ENCODE data around the gene ELMO2. TPM values are rescaled to one million over a fixed set of nuclear protein-coding genes. Genes with fewer than 3 reads are reported as not detected.
"Not testable (repeated sequence)": the region's sequence is repeated elsewhere in the genome, so short reads cannot be mapped to it uniquely, and the experiment has no call there.

The ELMO2 gene
- total RNA-seq, 4 donors from 2014 or later = 41.6 to 69.1 (median 53.8) TPM

DNA sequence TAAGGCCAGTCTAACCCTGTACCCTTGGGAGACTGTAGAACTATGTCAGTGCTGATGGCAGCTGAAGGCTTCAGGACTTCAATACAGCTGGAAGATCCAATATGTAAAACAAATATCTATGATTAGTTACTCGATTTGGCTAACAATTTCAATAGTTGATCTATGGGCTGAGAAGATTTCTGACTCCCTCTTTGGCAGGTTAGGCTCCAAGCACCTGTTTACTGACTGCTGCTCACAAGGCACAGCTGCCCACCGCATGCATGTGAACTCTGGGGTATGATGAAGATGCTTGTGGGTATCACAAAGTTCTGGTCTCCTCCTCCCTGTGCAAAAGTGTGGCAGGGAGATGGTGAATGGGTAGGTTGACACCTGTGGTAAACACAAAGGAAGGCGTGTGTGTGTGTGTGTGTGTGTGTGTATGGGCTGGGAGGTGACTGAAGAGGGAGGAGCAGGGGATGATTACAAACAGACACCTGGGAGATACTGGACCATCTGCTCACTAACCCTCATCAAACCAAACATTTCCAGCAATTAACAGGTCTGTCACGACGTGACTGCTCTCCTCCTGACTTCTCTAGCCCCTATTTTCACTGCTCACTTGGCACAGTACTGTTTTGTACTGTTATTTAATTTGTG lies 18.1 kb downstream of the ELMO2 start:
- WGBS, 2 donors (ENCODE audit: low coverage in 1 of 2) = 46 to 81% methylated on average over 3 to 4 of the region's 5 CpGs
- no peaks in the 10 kb centered on the region for H3K4me1 ChIP-seq
- TF ChIP-seq EP300 (IDR thresholded peaks at IDR 0.05) (no peak), POLR2A (IDR thresholded peaks at IDR 0.05) (no peak), POLR2AphosphoS5 (IDR thresholded peaks at IDR 0.05) (no peak)
- TF ChIP-seq, protein P1, sequence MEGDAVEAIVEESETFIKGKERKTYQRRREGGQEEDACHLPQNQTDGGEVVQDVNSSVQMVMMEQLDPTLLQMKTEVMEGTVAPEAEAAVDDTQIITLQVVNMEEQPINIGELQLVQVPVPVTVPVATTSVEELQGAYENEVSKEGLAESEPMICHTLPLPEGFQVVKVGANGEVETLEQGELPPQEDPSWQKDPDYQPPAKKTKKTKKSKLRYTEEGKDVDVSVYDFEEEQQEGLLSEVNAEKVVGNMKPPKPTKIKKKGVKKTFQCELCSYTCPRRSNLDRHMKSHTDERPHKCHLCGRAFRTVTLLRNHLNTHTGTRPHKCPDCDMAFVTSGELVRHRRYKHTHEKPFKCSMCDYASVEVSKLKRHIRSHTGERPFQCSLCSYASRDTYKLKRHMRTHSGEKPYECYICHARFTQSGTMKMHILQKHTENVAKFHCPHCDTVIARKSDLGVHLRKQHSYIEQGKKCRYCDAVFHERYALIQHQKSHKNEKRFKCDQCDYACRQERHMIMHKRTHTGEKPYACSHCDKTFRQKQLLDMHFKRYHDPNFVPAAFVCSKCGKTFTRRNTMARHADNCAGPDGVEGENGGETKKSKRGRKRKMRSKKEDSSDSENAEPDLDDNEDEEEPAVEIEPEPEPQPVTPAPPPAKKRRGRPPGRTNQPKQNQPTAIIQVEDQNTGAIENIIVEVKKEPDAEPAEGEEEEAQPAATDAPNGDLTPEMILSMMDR (IDR thresholded peaks at IDR 0.05) = no peak
- H3K27ac ChIP-seq = no peak overlapping the region
- ATAC-seq = no peak
- no peak overlapping the region for H3K4me3 ChIP-seq
- peaks cover 13 to 100% of the 10 kb centered on the region in 2 donors for H3K36me3 ChIP-seq
- no peaks in the 10 kb centered on the region for H3K27me3 ChIP-seq
- no peaks in the 10 kb centered on the region for H3K9me3 ChIP-seq

DNA sequence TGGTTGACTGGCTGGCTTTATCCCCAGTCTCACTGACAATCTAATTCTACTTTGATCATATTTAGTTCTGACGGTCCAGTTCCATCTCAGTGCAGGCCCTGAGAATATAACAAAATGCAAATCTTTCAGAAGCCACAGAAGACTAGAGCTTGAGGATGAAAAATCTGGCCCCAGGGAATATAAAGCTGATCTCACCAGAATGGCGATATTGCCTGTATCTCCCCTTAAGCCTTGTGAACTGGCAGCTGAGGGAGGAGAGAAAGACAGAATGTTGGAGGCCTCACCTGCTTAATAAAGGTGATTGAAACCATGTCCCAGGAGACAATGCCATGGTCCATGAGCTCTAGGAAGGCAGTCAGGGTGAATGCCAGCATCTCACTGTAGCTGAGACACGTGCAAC lies 19.4 kb downstream of the ELMO2 start:
- not testable (repeated sequence) for H3K4me3 ChIP-seq, H3K27ac ChIP-seq, H3K4me1 ChIP-seq, ATAC-seq, H3K9me3 ChIP-seq, H3K27me3 ChIP-seq
- H3K36me3 ChIP-seq = peaks cover 9 to 100% of the 10 kb centered on the region in 2 donors
- 92 to 95% methylated on average over 2 to 3 of the region's 3 CpGs for WGBS, 2 donors (ENCODE audit: low coverage in 1 of 2)

DNA sequence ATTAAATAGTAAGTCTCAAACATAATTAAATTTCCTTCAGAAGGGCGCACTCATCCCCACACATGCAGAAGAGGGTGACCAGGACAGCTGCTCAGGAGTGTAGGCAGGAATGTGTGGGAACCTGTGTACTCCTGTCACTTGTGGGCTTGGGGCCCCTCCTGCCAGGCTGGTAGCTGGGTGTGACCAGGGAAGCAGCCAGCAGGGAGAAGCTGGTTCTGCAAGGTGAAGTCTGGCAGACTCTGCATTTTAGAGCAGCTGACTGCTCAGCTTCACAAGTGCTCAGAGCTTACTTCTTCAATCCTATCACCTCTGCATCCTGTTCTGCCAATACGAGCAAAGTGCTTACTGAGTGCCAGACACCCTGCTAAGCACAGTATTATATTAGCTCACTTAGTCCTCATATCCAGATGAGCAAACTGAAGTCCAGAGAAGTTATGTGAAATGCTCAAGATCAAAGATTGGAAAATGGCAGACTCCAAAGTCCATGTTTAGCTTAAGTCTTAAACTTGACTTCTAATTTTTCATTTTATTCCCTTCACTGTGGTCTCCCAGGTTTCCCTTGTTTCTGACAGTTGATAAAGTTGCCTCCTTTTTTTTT lies 27.9 kb downstream of the ELMO2 start:
- H3K27me3 ChIP-seq = no peaks in the 10 kb centered on the region
- ATAC-seq = no peak
- no peaks in the 10 kb centered on the region for H3K4me1 ChIP-seq
- 73 to 83% methylated on average over 1 of the region's 2 CpGs for WGBS, 2 donors (ENCODE audit: low coverage in 1 of 2)
- H3K36me3 ChIP-seq = peaks cover 5 to 100% of the 10 kb centered on the region in 2 donors
- H3K4me3 ChIP-seq = no peak overlapping the region
- no peak overlapping the region for H3K27ac ChIP-seq
- H3K9me3 ChIP-seq = no peaks in the 10 kb centered on the region
- no peak for TF ChIP-seq EP300 (IDR thresholded peaks at IDR 0.05)
- TF ChIP-seq POLR2AphosphoS5 (IDR thresholded peaks at IDR 0.05) = no peak
- TF ChIP-seq, protein P1 (IDR thresholded peaks at IDR 0.05) = no peak
- TF ChIP-seq POLR2A (IDR thresholded peaks at IDR 0.05) = no peak

DNA sequence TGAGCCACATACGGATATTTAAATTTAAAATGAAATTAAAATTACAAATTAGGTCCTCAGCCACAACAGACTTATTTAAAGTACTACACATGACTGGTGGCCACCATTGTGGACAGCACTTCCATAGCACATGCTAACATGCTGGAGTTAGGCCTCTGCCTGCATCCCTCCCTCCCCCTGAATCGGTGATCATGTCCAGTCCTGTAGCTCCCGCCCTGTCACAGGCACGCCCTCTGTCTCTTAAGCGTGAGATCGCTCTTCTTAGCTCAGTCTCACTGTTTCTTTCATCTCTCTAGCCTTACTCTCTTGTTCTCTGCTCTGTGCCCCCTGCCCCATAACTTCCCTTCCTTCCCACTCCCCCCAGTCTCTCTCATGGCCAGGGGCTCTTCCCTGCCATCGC lies 28.9 kb downstream of the ELMO2 start:
- no peak overlapping the region for H3K27ac ChIP-seq

DNA sequence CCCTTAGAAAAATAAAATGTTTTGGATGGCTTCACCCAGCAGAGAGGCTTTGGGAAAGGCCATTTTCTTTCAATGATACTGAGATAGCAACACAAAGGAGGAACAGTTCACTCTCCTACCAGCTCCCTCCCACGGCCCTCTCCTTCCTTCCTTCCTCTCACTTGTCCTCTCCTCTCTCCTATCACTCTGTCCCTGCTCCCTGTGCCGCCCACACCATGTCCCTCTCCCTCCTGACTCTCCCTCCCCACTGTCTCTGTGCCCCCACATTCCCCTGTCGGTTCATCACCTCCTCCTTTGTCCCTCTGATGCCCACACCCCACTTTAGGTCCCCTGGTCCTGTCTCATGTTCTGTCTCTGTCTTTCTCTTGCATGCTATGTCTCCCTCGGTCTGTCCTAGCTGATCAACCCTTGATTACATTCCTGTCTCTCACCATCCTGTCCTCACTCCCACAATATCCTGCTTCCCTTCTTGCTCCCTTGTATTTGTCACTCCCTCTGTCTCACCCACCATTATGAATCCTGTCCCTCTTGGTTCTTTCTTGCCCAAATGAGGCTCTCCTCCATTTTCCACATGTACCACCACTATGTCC lies 30.1 kb downstream of the ELMO2 start:
- TF ChIP-seq POLR2A (IDR thresholded peaks at IDR 0.05) (no peak), POLR2AphosphoS5 (IDR thresholded peaks at IDR 0.05) (no peak), EP300 (IDR thresholded peaks at IDR 0.05) (no peak)
- TF ChIP-seq, protein P1 (IDR thresholded peaks at IDR 0.05) = no peak
- Histone ChIP-seq H3K36me3 (peaks cover 0 to 100% of the 10 kb centered on the region in 2 donors), H3K9me3 (no peaks in the 10 kb centered on the region), H3K4me3 (no peak overlapping the region), H3K4me1 (no peaks in the 10 kb centered on the region), H3K27ac (no peak overlapping the region), H3K27me3 (no peaks in the 10 kb centered on the region)
- no peak for ATAC-seq
- WGBS, 2 donors (ENCODE audit: low coverage in 1 of 2) = 83 to 88% methylated on average over 1 to 4 of the region's 4 CpGs

More for the DNA sequence above, 28.9 kb downstream of the ELMO2 start:
- no peak overlapping the region for H3K4me3 ChIP-seq
- H3K9me3 ChIP-seq = no peaks in the 10 kb centered on the region
- TF ChIP-seq, protein P1 (IDR thresholded peaks at IDR 0.05) = no peak
- TF ChIP-seq POLR2A (IDR thresholded peaks at IDR 0.05) = no peak
- H3K4me1 ChIP-seq = no peaks in the 10 kb centered on the region
- ATAC-seq = no peak
- WGBS, 2 donors (ENCODE audit: low coverage in 1 of 2) = 63 to 73% methylated on average over 7 of the region's 7 CpGs
- peaks cover 0 to 100% of the 10 kb centered on the region in 2 donors for H3K36me3 ChIP-seq
- no peaks in the 10 kb centered on the region for H3K27me3 ChIP-seq

Data from gastroesophageal sphincter (tissue), 4 donors.